Adrenal gland (tissue), 5 donors: Measurements from ENCODE around the gene MRPL28.

Source experiments
- CTCF ChIP-seq, 6 experiments: fragments of 450-650 bp in 4 of 6; fragments of 200-600 bp in 2 of 6; sonication (generic) in 1 of 6; IDR thresholded peaks; 1 replicate in 5 of 6; 2 replicates in 1 of 6; pipeline versions ENCODE4 v1.5.1 to v1.8.0; 2016 to 2021; ENCODE audit warnings: antibody characterized with exemption in 6 of 6, mild to moderate bottlenecking in 2 of 6, moderate library complexity in 1 of 6
- POLR2A ChIP-seq, 2 donors: fragments of 450-650 bp; IDR thresholded peaks; one replicate each; pipeline ENCODE4 v1.6.1; 2017; ENCODE audit warnings: antibody characterized with exemption in 2 of 2, mild to moderate bottlenecking in 2 of 2, moderate library complexity in 1 of 2
- donor health status: DM: no; HTN: no; CAD: no.

- no peak for TF ChIP-seq POLR2A (IDR thresholded peaks at IDR 0.05)
- TF ChIP-seq CTCF (IDR thresholded peaks at IDR 0.05) = no peak
Measured at GRCh38 chr16:333406-334094, 36.8 kb downstream of the MRPL28 start.
